Sciatic nerve (tissue), 2 donors: ENCODE data around the gene RNF214. TPM values are rescaled to one million over a fixed set of nuclear protein-coding genes. Genes with fewer than 3 reads are reported as not detected.
"Not testable (repeated sequence)": the region's sequence is repeated elsewhere in the genome, so short reads cannot be mapped to it uniquely, and the experiment has no call there.

Experiments used
- ATAC-seq: fragments of 200-7000 bp; cut with Tn5 transposase; one replicate; pipeline ENCODE4 v1.9.1; 2020; ENCODE audit warnings: mild to moderate bottlenecking, moderate library complexity
- DNase-seq: peaks from one replicate; pipeline ENCODE4 v3.0.0-alpha.2; 2020; ENCODE audit warnings: low spot score
- intact Hi-C: fragments of 100-400 bp; cut with DNase I; formaldehyde crosslinking; loops from one replicate; pipeline ENCODE4 v1.14.2; 2022
- total RNA-seq: library from RNA; stranded (reverse); fragmentation: NEBNext Ultra II Directional; extraction: Animal tissue kit (Norgen Biotek cat#: 25700); gene quantifications from one replicate; pipeline ENCODE4 v1.2.1, GENCODE V29; 2021
- donor health status: DM: no; HTN: no; CAD: no.
- donor health status: DM: no; HTN: no; CAD: no.

The RNF214 gene
- total RNA-seq, 1 donor from 2014 or later = 36.8 TPM

GRCh38 chr11:117264624-117265323, 32.3 kb downstream of the RNF214 start:
- intact Hi-C loops, ATAC-seq: not testable (repeated sequence)

DNA sequence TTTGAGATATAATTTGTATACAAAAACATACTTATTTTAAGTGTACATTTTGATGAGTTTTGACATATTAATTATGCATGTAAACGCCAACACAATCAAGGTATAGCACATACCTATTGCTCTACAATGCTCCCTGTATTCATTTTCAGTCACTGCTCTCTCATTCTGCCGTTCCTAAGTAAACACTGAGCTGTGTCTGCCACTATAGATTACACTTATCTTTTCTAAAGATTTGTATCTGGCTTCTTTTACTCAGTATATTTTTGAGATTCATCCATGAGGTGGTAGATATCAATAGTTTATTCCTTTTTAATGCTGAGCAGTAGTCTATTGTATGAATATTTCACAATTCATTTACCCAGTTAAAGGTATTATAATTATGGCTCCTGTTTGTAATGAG, 33.3 kb downstream of the RNF214 start:
- ATAC-seq (no peak), DNase-seq (no peak)
- intact Hi-C loops = no loop called here

More at GRCh38 chr11:117264624-117265323, 32.3 kb downstream of the RNF214 start:
- DNase-seq = not testable (repeated sequence)

DNA sequence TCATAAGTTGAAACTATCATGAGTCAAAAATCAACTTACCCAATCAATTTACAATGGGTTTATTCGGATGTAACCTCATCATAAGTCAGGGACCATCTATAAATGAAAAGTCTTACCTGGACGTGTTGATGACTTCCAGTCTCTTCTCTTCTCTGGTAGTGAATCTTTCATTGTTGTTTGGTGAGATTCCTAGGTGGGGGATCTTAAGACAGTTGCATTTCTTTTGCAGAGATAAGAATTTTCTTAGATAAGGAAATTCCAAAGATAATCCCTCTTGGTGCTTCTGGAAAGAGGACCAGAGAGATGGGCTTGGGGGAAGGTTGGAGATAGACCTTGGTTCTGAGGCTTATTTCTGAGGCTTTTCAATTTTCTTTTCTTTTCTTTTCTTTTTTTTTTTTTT, 37.4 kb downstream of the RNF214 start:
- DNase-seq = no peak
- intact Hi-C loops = no loop called here
- ATAC-seq = no peak

- DNase-seq (no peak), ATAC-seq (no peak)
- intact Hi-C loops = no loop called here
Observed at GRCh38 chr11:117271208-117271607, 38.7 kb downstream of the RNF214 start.

DNA sequence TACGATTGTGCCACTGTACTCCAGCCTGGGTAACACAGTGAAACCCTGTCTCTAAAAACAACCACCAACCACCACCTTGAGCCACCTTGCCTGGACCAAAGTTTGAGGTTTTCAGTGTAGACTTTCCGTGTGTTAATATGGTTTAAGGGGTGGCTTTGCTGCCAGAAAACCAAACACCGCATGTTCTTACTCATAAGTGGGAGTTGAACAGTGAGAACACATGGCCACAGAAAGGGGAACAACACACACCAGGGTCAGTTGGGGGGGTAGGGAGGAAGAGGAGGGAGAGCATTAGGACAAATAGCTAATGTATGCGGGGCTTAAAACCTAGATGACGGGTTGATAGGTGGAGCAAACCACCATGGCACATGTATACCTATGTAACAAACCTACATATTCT, 39.7 kb downstream of the RNF214 start:
- ATAC-seq, intact Hi-C loops, DNase-seq: not testable (repeated sequence)

DNA sequence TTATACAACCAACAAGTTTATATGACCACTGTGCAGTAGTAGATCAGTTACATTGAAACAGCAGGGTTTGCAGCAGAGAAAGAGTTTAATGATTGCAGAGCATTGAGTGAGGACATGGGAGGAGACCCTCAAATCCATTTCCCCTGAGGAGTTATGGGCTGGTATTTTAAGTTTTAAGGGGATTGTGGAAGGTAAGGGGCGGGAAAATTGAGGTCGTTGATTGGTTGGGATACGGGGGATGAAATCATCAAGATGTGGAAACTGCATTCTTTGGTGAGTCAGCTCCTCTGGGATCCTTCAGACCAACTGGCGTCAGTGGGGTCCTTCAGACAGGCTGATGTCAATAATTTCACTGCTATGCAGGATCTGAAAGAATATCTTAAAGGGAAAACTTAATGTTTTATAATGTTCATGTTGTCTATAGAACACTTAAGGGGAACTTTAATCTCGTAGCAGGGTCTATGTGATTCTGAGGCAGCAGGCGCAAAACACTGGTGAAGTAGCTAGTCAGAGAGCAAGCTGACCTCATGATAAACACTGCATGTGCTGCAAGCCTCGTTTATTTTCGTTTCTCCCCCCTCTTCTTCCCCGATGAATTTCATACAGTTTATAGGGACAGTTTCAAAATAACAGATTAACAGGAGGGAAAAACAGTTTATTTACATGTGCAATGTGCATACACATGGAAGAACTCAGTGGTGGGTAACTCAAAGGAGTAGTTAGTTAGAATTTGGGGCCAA, 41.2 kb downstream of the RNF214 start:
- intact Hi-C loops = no loop called here
- no peak for ATAC-seq
- no peak for DNase-seq

DNA sequence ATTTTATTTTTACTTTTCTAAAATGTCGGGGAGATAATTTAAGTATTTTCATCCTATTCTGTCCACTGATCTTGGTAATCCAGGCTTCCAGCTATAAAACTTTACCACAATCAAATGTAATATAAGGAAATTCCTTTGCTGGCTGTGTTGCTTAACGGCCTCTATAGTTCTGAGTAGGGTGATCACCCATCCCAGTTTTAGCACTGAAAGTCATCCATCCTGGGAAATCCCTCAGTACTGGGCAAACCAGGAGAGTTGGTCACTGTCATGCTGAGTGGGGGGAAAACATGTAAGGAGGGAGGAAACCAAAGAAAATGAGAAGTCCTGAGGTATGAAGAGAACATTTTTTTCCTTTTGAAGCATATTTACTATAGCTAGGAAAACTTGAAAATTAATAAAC, 45.9 kb downstream of the RNF214 start:
- intact Hi-C loops = no loop called here
- ATAC-seq (no peak), DNase-seq (no peak)

DNA sequence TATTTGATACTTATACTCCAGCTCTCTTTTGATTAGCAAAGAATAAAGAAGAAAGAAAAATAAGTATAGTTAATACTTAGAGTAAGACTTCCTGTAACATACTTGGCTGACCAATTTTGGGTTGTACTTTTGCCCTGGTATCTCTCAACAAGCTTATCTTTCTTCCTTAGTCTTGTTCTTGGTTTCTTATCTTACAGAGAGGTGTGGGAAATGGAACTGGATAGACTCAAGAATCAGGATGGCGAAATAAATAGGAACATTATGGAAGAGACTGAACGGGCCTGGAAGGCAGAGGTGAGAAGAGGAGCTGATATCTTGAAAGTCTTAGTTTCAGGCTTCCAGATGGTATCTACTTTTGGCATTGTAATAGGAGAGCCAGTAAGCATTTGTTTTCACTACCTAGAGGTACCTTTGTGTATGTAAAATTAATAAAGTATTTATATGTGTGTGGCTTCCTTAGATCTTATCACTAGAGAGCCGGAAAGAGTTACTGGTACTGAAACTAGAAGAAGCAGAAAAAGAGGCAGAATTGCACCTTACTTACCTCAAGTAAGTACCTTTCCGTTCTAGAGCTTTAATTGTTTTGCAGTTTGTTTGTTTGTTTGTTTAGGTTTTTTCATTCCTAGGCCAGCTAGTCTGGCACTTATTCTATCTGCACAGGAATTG, 47.4 kb downstream of the RNF214 start:
- DNase-seq (no peak), ATAC-seq (no peak)
- intact Hi-C loops = no loop called here

GRCh38 chr11:117281159-117281558, 48.7 kb downstream of the RNF214 start:
- no peak for ATAC-seq
- intact Hi-C loops = no loop called here

DNA sequence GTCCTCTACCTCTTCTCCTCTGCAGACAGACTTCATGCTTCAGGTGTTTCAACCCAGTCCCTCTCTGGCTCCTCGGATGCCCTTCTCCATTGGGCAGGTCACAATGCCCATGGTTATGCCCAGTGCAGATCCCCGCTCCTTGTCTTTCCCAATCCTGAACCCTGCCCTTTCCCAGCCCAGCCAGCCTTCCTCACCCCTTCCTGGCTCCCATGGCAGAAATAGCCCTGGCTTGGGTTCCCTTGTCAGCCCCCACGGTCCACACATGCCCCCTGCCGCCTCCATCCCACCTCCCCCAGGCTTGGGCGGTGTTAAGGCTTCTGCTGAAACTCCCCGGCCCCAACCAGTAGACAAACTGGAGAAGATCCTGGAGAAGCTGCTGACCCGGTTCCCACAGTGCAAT, 49.4 kb downstream of the RNF214 start:
- ATAC-seq (no peak), DNase-seq (no peak)
- intact Hi-C loops = no loop called here

More at GRCh38 chr11:117281159-117281558, 48.7 kb downstream of the RNF214 start:
- DNase-seq = no peak

DNA sequence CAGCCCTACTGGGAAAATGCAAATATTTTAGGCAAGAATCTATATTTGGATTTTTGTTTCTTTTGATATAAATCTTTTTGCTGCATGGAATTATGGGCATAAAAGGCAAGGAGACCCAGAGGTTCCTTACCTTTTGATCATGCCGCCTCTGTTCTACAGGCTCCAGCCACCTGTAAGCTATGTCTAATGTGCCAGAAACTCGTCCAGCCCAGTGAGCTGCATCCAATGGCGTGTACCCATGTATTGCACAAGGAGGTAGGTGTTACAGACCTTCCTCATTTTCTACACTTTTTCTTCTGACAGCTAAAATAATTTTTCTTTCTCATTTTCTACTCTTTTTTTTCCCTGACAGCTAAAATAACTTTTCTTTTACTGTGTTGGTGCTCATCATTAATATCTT, 50.5 kb downstream of the RNF214 start:
- ATAC-seq (no peak), DNase-seq (no peak)
- intact Hi-C loops = no loop called here

DNA sequence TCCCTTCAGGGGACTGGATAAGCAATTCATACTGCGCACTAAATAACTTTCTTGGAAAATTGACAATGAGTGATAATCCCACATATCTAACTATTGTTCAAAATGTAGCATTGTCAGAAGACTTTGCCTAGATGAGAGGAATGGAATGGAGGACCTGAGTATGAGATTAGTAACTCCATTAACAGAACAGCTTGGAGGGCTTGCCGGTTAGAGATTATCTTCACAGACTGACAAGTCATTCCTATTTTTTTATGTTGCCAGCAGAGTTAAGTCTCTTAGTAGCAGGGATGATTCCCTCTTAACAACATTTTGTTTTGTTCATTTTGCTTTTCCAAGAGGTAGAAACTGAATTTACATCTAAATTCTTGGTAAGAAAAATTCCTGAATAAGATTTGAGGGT, 51.6 kb downstream of the RNF214 start:
- DNase-seq (no peak), ATAC-seq (no peak)
- intact Hi-C loops = no loop called here

DNA sequence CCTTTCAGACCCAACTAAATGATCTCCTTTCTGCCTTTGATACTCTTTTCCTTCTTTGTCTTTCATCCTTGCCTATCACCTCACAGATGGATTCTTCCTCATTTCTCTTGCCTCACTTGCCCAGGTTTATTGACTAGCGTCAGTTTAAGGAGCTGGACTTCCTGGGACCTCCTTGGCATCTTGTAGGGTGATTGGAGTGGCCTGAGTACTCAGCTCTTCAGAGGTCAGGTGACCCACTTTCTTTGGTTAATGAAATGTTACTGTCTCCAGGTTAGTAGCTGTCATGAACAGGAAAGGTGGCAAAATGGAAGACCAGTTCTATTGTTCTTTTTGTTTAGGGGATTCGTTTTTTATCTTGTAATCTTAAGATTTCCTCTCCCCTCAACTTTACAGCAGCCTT, 54.1 kb downstream of the RNF214 start:
- intact Hi-C loops = no loop called here
- no peak for DNase-seq
- ATAC-seq = no peak

GRCh38 chr11:117287668-117288067, 55.2 kb downstream of the RNF214 start:
- DNase-seq = no peak
- ATAC-seq = no peak
- intact Hi-C loops = no loop called here

DNA sequence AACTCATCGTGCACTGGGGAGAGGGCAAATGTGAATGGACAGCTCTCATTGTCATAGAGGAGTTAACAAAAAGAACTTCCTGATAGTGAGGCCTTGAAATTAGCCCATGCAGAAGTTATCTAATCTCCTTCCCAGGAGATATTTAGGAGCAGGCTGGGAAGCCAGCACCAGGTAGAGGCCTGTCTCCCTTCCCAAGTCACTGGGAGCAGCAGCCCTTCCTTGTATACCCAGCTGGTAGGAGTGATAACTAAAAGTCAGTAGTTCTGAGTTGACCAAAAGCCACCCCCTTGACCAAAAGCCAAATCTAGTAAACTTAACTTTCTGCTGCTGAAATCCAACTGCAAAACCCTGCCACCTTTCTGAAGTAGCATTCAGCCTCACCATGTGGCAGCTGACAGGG, 57.3 kb downstream of the RNF214 start:
- no peak for ATAC-seq
- intact Hi-C loops = no loop called here
- DNase-seq = no peak

DNA sequence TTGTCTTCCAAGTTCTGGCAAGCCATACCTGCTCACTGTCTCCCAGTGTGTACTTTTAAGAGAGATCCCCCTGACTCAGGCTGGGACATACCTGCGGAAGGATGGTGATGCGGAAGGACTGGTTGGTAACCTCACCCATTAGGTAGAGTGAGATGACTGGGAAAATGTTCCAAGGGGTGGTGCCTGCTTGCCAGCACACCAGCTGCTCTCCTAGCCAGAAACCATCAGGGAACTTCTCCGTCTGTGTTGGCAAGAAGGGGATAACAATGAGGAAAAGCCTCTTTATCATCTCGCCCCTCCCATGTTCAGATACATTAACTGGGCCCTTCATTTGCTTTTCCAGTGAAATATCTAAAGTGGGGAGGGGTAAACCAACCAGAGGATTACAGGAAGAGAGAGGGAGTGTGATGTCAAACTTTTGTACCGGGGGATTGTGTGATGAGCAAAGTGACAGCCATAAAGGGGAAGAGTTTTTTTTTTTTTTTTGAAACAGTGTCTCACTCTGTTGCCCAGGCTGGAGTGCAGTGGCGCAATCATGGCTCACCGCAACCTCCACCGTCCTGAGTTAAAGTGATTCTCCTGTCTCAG, 58.4 kb downstream of the RNF214 start, which contains the start of gene BACE1-AS:
Gene BACE1-AS, plus strand, starts transcription at position 538 of the 588 bp plus-strand sequence.
- intact Hi-C loops = no loop called here
- ATAC-seq (no peak), DNase-seq (no peak)

DNA sequence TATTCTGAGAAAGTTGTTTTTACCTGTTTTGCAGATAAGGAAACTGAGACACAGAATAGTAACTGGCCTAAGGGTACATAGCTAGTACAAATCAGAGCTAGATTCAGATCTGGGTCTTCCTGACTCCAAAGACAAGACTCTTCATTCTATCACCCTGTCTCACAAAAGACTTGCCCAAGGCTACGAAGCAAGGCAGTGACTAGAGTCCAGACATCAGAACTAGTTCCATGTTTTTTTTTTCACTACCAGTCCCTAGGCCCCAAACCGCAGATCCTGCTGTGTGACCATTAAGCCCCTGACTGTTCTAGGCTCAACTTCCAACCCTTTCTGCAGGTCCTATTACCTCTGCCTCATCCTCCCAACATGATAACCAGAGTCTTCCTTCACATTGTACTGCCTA, 60.1 kb downstream of the RNF214 start:
- intact Hi-C loops = no loop called here
- no peak for DNase-seq
- ATAC-seq = no peak

DNA sequence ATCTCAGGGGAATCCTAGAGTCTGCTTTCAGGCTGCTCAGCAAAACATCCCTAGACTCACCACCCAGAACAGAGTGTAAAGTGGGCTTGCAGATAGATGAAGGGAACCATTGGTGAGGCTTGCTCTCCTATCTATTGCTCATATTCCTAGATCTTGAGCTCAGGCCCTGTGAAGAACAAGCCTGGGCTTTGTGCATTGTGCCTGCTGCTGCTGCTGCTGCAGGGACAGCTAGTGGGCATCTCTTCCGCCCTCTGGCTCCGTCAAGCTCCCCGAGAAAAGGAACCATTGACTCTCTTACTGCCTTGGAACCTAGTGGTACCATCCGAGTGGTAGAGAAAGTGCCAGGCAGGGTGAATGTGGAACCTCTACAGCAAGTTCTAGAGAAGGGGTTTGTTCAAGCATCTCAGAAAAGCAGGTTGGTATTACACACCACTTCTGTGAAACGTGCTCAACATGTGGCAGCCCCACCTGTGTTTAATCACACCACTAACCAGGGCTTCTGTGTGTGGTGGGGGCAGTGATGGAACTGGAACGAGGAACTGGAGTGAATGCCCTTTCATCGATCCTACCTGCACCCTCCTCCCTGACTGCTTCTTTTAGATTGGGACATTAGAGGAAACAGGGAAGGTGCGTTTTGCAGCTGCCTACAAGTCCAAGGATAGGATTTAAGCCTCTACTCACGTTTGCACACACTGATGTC, 63.1 kb downstream of the RNF214 start:
- ATAC-seq (no peak), DNase-seq (no peak)
- intact Hi-C loops = no loop called here

DNA sequence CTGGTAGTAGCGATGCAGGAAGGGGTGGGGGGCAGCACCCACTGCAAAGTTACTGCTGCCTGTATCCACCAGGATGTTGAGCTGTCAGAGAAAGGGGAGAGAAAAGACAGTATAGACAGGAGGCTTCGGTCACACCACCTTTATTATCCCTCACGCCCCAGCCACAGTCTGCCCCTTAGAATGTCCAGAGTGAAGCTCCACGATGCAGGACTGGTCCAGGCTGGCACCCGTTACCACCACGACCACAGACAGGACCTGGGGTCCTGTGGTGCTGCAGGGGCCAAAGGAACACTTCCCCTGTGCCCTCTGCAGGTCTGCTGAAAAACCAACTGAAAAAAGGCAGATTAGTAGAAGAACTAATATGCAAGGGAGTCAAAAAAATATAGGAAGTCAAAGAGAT, 64.4 kb downstream of the RNF214 start:
- ATAC-seq = no peak
- intact Hi-C loops = no loop called here
- DNase-seq = no peak
